Neural cell (in vitro differentiated cells): Measurements from ENCODE around the gene LRRC27. TPM values are rescaled to one million over a fixed set of nuclear protein-coding genes. Genes with fewer than 3 reads are reported as not detected.

Experiments
- H2AFZ ChIP-seq: fragments of 200-600, 300-800 bp; sonication (generic), shearing (Covaris generic); 2 replicates; pipeline ENCODE4 v1.6.0; 2014; ENCODE audit warnings: low read depth, mild to moderate bottlenecking, antibody characterized with exemption, low read length, moderate library complexity
- H3F3A ChIP-seq: fragments of 200-600 bp; shearing (Covaris generic); 2 replicates; pipeline ENCODE4 v1.6.1; 2016; ENCODE audit warnings: mild to moderate bottlenecking, moderate library complexity, mixed read lengths, antibody characterized with exemption, low read length; ENCODE audit not compliant: insufficient read depth, poor library complexity, severe bottlenecking
- H3K27ac ChIP-seq: fragments of 200-600, 300-800 bp; sonication (generic), shearing (Covaris generic); 2 replicates; pipeline ENCODE4 v1.5.1; 2014; ENCODE audit warnings: mild to moderate bottlenecking, low read length, moderate library complexity
- H3K27me3 ChIP-seq: fragments of 300-800, 200-600 bp; sonication (generic), shearing (Covaris generic); 2 replicates; pipeline ENCODE4 v1.6.0; 2014; ENCODE audit warnings: mild to moderate bottlenecking, low read depth, low read length, moderate library complexity; ENCODE audit not compliant: insufficient read depth
- H3K36me3 ChIP-seq: fragments of 300-800, 200-600 bp; sonication (generic), shearing (Covaris generic); 2 replicates; pipeline ENCODE4 v1.5.1; 2014; ENCODE audit warnings: mild to moderate bottlenecking, antibody characterized with exemption, low read length, moderate library complexity; ENCODE audit not compliant: insufficient read depth
- H3K4me2 ChIP-seq: fragments of 300-800, 200-600 bp; sonication (generic), shearing (Covaris generic); 2 replicates; pipeline ENCODE4 v1.6.0; 2014; ENCODE audit warnings: mild to moderate bottlenecking, low read length
- H3K4me3 ChIP-seq: fragments of 300-800, 200-600 bp; sonication (generic), shearing (Covaris generic); 2 replicates; pipeline ENCODE4 v1.5.1; 2014; ENCODE audit warnings: mild to moderate bottlenecking, low read length, moderate library complexity
- H3K79me2 ChIP-seq: fragments of 200-600 bp; shearing (Covaris generic); replicated peaks from 2 replicates; pipeline ENCODE4 v1.6.0; 2014; ENCODE audit warnings: mild to moderate bottlenecking, low read length, moderate library complexity; ENCODE audit not compliant: insufficient read depth
- H3K9ac ChIP-seq: fragments of 300-800, 200-600 bp; sonication (generic), shearing (Covaris generic); 2 replicates; pipeline ENCODE4 v1.6.1; 2016; ENCODE audit warnings: mild to moderate bottlenecking, low read length, mixed read lengths
- H3K9me2 ChIP-seq: fragments of 200-600 bp; shearing (Covaris generic); 2 replicates; pipeline ENCODE4 v1.6.1; 2016; ENCODE audit warnings: mild to moderate bottlenecking, low read length, mixed read lengths; ENCODE audit not compliant: insufficient read depth
- H3K9me3 ChIP-seq: fragments of 200-600, 300-800 bp; sonication (generic), shearing (Covaris generic); 2 replicates; pipeline ENCODE4 v1.6.1; 2016; ENCODE audit warnings: mild to moderate bottlenecking, mixed run types, low read length, moderate library complexity, mixed read lengths
- H4K20me1 ChIP-seq: fragments of 200-600 bp; shearing (Covaris generic); 2 replicates; pipeline ENCODE4 v1.6.1; 2016; ENCODE audit warnings: mild to moderate bottlenecking, mixed run types; ENCODE audit not compliant: insufficient read depth
- EP300 ChIP-seq: fragments of 450-650 bp; conservative IDR thresholded peaks from 2 replicates; pipeline ENCODE4 v1.6.1; 2014; ENCODE audit warnings: antibody characterized with exemption, mild to moderate bottlenecking, moderate library complexity; ENCODE audit not compliant: poor library complexity, severe bottlenecking
- EZH2 ChIP-seq: fragments of 200-600, 300-800 bp; shearing (Covaris generic), sonication (generic); IDR thresholded peaks from 2 replicates; pipeline ENCODE4 v1.6.1; 2014; ENCODE audit warnings: antibody characterized with exemption, low read length, borderline replicate concordance, mild to moderate bottlenecking; ENCODE audit not compliant: insufficient read depth, poor library complexity, severe bottlenecking
- MXI1 ChIP-seq: fragments of 450-650 bp; conservative IDR thresholded peaks from 2 replicates; pipeline ENCODE4 v1.6.1; 2014; ENCODE audit warnings: antibody characterized with exemption, mild to moderate bottlenecking; ENCODE audit not compliant: poor library complexity, severe bottlenecking
- POLR2AphosphoS5 ChIP-seq: IDR thresholded peaks from 2 replicates; pipeline ENCODE4 v1.6.1; 2012
- RAD21 ChIP-seq: fragments of 450-650 bp; conservative IDR thresholded peaks from 2 replicates; pipeline ENCODE4 v1.6.1; 2014; ENCODE audit warnings: antibody characterized with exemption, mild to moderate bottlenecking, moderate library complexity
- SMC3 ChIP-seq: fragments of 450-650 bp; conservative IDR thresholded peaks from 2 replicates; pipeline ENCODE4 v1.6.1; 2014; ENCODE audit warnings: antibody characterized with exemption, mild to moderate bottlenecking, moderate library complexity; ENCODE audit not compliant: poor library complexity
- TAF1 ChIP-seq: IDR thresholded peaks from 2 replicates; pipeline ENCODE4 v1.6.1; 2012; ENCODE audit warnings: low read depth
- polyA plus RNA-seq: library from polyadenylated mRNA; depleted of rRNA; stranded (reverse); fragments of >200 nt; gene quantifications from 2 replicates; pipeline ENCODE4 v1.2.3, GENCODE V29; 2014
- TF ChIP-seq, protein P1 (sequence below): IDR thresholded peaks from 2 replicates; pipeline ENCODE4 v1.6.1; 2012; ENCODE audit warnings: borderline replicate concordance
- TF ChIP-seq, protein P2 (sequence below): fragments of 450-650 bp; IDR thresholded peaks from 2 replicates; pipeline ENCODE4 v1.5.1; 2014; ENCODE audit warnings: antibody characterized with exemption, mild to moderate bottlenecking, moderate library complexity; ENCODE audit not compliant: poor library complexity, severe bottlenecking

The LRRC27 gene
- polyA plus RNA-seq, 1 donor from 2014 or later, result 26.7 TPM

GRCh38 chr10:132375795-132376297 lies 43.9 kb downstream of the LRRC27 start:
- TF ChIP-seq EP300 (no peak), SMC3 (no peak), EZH2 (no peak), RAD21 (no peak), POLR2AphosphoS5 (no peak), TAF1 (no peak), MXI1 (no peak)
- TF ChIP-seq, protein P1, sequence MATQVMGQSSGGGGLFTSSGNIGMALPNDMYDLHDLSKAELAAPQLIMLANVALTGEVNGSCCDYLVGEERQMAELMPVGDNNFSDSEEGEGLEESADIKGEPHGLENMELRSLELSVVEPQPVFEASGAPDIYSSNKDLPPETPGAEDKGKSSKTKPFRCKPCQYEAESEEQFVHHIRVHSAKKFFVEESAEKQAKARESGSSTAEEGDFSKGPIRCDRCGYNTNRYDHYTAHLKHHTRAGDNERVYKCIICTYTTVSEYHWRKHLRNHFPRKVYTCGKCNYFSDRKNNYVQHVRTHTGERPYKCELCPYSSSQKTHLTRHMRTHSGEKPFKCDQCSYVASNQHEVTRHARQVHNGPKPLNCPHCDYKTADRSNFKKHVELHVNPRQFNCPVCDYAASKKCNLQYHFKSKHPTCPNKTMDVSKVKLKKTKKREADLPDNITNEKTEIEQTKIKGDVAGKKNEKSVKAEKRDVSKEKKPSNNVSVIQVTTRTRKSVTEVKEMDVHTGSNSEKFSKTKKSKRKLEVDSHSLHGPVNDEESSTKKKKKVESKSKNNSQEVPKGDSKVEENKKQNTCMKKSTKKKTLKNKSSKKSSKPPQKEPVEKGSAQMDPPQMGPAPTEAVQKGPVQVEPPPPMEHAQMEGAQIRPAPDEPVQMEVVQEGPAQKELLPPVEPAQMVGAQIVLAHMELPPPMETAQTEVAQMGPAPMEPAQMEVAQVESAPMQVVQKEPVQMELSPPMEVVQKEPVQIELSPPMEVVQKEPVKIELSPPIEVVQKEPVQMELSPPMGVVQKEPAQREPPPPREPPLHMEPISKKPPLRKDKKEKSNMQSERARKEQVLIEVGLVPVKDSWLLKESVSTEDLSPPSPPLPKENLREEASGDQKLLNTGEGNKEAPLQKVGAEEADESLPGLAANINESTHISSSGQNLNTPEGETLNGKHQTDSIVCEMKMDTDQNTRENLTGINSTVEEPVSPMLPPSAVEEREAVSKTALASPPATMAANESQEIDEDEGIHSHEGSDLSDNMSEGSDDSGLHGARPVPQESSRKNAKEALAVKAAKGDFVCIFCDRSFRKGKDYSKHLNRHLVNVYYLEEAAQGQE, result no peak
- TF ChIP-seq, protein P2, sequence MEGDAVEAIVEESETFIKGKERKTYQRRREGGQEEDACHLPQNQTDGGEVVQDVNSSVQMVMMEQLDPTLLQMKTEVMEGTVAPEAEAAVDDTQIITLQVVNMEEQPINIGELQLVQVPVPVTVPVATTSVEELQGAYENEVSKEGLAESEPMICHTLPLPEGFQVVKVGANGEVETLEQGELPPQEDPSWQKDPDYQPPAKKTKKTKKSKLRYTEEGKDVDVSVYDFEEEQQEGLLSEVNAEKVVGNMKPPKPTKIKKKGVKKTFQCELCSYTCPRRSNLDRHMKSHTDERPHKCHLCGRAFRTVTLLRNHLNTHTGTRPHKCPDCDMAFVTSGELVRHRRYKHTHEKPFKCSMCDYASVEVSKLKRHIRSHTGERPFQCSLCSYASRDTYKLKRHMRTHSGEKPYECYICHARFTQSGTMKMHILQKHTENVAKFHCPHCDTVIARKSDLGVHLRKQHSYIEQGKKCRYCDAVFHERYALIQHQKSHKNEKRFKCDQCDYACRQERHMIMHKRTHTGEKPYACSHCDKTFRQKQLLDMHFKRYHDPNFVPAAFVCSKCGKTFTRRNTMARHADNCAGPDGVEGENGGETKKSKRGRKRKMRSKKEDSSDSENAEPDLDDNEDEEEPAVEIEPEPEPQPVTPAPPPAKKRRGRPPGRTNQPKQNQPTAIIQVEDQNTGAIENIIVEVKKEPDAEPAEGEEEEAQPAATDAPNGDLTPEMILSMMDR, result no peak
- Histone ChIP-seq H3F3A (no peaks in the 10 kb centered on the region), H3K36me3 (no peaks in the 10 kb centered on the region)

DNA sequence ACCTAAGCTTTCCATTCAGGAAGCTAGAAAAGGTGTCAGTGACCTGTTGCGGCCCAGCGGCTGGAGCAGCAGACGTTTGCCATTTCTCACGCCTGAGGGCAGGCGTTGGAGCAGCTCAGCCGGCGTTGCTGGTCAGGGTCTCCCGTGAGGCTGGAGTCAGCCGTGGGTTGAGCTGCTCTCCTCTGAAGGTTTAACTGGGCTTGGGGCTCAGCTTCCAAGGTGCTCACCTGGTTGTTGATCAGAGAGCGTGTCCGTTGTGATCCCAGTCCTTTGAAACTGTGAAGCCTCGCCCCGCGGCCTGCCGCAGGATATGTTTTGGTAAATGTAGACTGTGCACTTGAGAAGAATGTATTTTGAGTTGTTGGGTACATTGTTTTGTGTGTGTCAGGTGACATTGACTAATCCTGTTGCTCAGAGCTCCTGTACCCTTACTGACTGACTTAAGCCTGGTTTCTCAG lies 44.4 kb downstream of the LRRC27 start:
- H3K9me3 ChIP-seq, result no peaks in the 10 kb centered on the region
- no peaks in the 10 kb centered on the region for H3F3A ChIP-seq
- H3K4me2 ChIP-seq, result no peak overlapping the region
- no peak overlapping the region for H2AFZ ChIP-seq
- TF ChIP-seq TAF1 (no peak), POLR2AphosphoS5 (no peak), EP300 (no peak), RAD21 (no peak), SMC3 (no peak), MXI1 (no peak), EZH2 (no peak)
- TF ChIP-seq, protein P2, result no peak
- TF ChIP-seq, protein P1, result no peak
- no peaks in the 10 kb centered on the region for H3K9me2 ChIP-seq
- no peaks in the 10 kb centered on the region for H3K36me3 ChIP-seq
- no peak overlapping the region for H3K9ac ChIP-seq
- H4K20me1 ChIP-seq, result no peaks in the 10 kb centered on the region
- no peak overlapping the region for H3K4me3 ChIP-seq
- no peaks in the 10 kb centered on the region for H3K27me3 ChIP-seq
- H3K79me2 ChIP-seq, result no peaks in the 10 kb centered on the region
- no peak overlapping the region for H3K27ac ChIP-seq

More at GRCh38 chr10:132375795-132376297, 43.9 kb downstream of the LRRC27 start:
- Histone ChIP-seq H3K79me2 (no peaks in the 10 kb centered on the region), H3K9me3 (no peaks in the 10 kb centered on the region), H3K27me3 (no peaks in the 10 kb centered on the region), H3K4me3 (no peak overlapping the region), H3K9me2 (no peaks in the 10 kb centered on the region), H2AFZ (no peak overlapping the region), H3K27ac (no peak overlapping the region), H4K20me1 (no peaks in the 10 kb centered on the region), H3K4me2 (no peak overlapping the region), H3K9ac (no peak overlapping the region)
